Smooth muscle cell (in vitro differentiated cells): ENCODE data around the gene TTI1. TPM values are rescaled to one million over a fixed set of nuclear protein-coding genes. Genes with fewer than 3 reads are reported as not detected.
"Not testable (repeated sequence)": the region's sequence is repeated elsewhere in the genome, so short reads cannot be mapped to it uniquely, and the experiment has no call there.

Experiments
- DNase-seq: peaks from one replicate; lab custom pipeline; 2025; ENCODE audit not compliant: unreplicated experiment; lab: John Stamatoyannopoulos, UW
- H2AFZ ChIP-seq: fragments of 200-600 bp; sonication (generic); 2 replicates; pipeline ENCODE4 v1.6.0; 2016; ENCODE audit warnings: antibody characterized with exemption, low read depth, mild to moderate bottlenecking
- H3F3A ChIP-seq: fragments of 200-600 bp; sonication (generic); 2 replicates; pipeline ENCODE4 v1.6.0; 2017; ENCODE audit warnings: antibody characterized with exemption, low read depth
- H3K27ac ChIP-seq: fragments of 200-600 bp; sonication (generic); 2 replicates; pipeline ENCODE4 v1.5.1; 2016; ENCODE audit warnings: low read depth, mild to moderate bottlenecking
- H3K27me3 ChIP-seq: fragments of 200-600 bp; sonication (generic); 2 replicates; pipeline ENCODE4 v1.6.1; 2016; ENCODE audit warnings: low read depth, mild to moderate bottlenecking
- H3K36me3 ChIP-seq: fragments of 200-600 bp; sonication (generic); 2 replicates; pipeline ENCODE4 v1.5.1; 2016; ENCODE audit warnings: low read depth
- H3K4me1 ChIP-seq: fragments of 200-600 bp; sonication (generic); 2 replicates; pipeline ENCODE4 v1.5.1; 2016; ENCODE audit warnings: low read depth
- H3K4me2 ChIP-seq: fragments of 200-600 bp; sonication (generic); 2 replicates; pipeline ENCODE4 v1.6.0; 2016; ENCODE audit warnings: mild to moderate bottlenecking
- H3K4me3 ChIP-seq: fragments of 200-600 bp; sonication (generic); 2 replicates; pipeline ENCODE4 v1.5.1; 2016; ENCODE audit warnings: mild to moderate bottlenecking
- H3K79me2 ChIP-seq: fragments of 200-600 bp; sonication (generic); 2 replicates; pipeline ENCODE4 v1.6.0; 2016; ENCODE audit warnings: low read depth, mild to moderate bottlenecking
- H3K9ac ChIP-seq: fragments of 200-600 bp; sonication (generic); 2 replicates; pipeline ENCODE4 v1.6.0; 2016; ENCODE audit warnings: low read depth
- H3K9me3 ChIP-seq: fragments of 200-600 bp; sonication (generic); replicated peaks from 2 replicates; pipeline ENCODE4 v1.5.1; 2016; ENCODE audit warnings: low read depth
- H4K20me1 ChIP-seq: fragments of 200-600 bp; sonication (generic); 2 replicates; pipeline ENCODE4 v1.6.0; 2016; ENCODE audit warnings: low read depth
- WGBS: methylation state at CpG from one replicate; pipeline ENCODE4 v1.1.7; 2016; ENCODE audit warnings: low lambda C conversion rate; 5-methylcytosine and 5-hydroxymethylcytosine counted together
- polyA plus RNA-seq: library from polyadenylated mRNA; unstranded; fragments of >200 nt; fragmentation: Nextera tagmentation; extraction: Ambion mirVana; gene quantifications from 2 replicates; pipeline ENCODE4 v1.2.1, GENCODE V29; 2016
- total RNA-seq: library from RNA; depleted of rRNA; stranded (reverse); fragments of >200 nt; gene quantifications from 2 replicates; pipeline ENCODE4 v1.2.3, GENCODE V29; 2014
- TF ChIP-seq, protein P1 (sequence below): fragments of 200-600 bp; sonication (generic); IDR thresholded peaks from 2 replicates; pipeline ENCODE4 v1.5.1; 2017; ENCODE audit warnings: borderline replicate concordance, mild to moderate bottlenecking, antibody characterized with exemption; ENCODE audit not compliant: insufficient read depth, poor library complexity, severe bottlenecking

The TTI1 gene
- total and polyA plus RNA-seq, 2 experiments from 2014 or later: 17.0 to 20.0 TPM

- no peak overlapping the region for H3K4me2 ChIP-seq
- no peak overlapping the region for H3K9ac ChIP-seq
- 100% methylated on average over 1 of the region's 1 CpG for WGBS
- peaks cover 22% of the 10 kb centered on the region for H4K20me1 ChIP-seq
- no peak overlapping the region for H3K4me3 ChIP-seq
- no peaks in the 10 kb centered on the region for H3K4me1 ChIP-seq
- peaks cover 10% of the 10 kb centered on the region for H3F3A ChIP-seq
- peaks cover 68% of the 10 kb centered on the region for H3K79me2 ChIP-seq
- no peak for DNase-seq
- no peak overlapping the region for H2AFZ ChIP-seq
- H3K36me3 ChIP-seq: peaks cover 23% of the 10 kb centered on the region
- TF ChIP-seq, protein P1, sequence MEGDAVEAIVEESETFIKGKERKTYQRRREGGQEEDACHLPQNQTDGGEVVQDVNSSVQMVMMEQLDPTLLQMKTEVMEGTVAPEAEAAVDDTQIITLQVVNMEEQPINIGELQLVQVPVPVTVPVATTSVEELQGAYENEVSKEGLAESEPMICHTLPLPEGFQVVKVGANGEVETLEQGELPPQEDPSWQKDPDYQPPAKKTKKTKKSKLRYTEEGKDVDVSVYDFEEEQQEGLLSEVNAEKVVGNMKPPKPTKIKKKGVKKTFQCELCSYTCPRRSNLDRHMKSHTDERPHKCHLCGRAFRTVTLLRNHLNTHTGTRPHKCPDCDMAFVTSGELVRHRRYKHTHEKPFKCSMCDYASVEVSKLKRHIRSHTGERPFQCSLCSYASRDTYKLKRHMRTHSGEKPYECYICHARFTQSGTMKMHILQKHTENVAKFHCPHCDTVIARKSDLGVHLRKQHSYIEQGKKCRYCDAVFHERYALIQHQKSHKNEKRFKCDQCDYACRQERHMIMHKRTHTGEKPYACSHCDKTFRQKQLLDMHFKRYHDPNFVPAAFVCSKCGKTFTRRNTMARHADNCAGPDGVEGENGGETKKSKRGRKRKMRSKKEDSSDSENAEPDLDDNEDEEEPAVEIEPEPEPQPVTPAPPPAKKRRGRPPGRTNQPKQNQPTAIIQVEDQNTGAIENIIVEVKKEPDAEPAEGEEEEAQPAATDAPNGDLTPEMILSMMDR: no peak
- H3K27ac ChIP-seq: no peak overlapping the region
- H3K27me3 ChIP-seq: no peaks in the 10 kb centered on the region
- peaks cover 16% of the 10 kb centered on the region for H3K9me3 ChIP-seq
Measured at GRCh38 chr20:38017959-38018358, 15.3 kb downstream of the TTI1 start.

DNA sequence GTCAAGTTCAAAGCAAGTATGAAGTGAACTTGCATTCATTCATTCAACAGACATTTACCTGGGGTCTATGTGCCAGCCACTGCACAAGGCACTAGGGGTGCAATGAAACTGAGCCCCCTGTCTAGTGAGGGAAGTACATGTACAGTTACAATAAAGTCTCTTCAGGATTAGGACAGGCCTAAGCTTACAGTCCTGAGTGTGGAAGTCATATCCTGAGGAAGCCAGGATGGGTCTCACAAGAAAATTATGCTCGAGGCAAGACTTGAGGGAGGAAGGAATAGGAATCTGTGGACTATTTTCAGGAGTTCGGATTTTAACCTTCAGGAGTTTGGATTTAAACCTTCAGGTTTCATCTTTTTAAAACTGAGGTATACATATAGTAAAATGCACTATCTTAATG lies 19.4 kb downstream of the TTI1 start:
- no peaks in the 10 kb centered on the region for H3K27me3 ChIP-seq
- no peak for DNase-seq
- peaks cover 44% of the 10 kb centered on the region for H4K20me1 ChIP-seq
- H3K4me3 ChIP-seq: no peak overlapping the region
- H3K27ac ChIP-seq: no peak overlapping the region
- H3K79me2 ChIP-seq: peaks cover 31% of the 10 kb centered on the region
- WGBS: 73% methylated on average over 2 of the region's 2 CpGs
- H3K9me3 ChIP-seq: peaks cover 16% of the 10 kb centered on the region
- no peak overlapping the region for H3K4me2 ChIP-seq
- H3K4me1 ChIP-seq: no peaks in the 10 kb centered on the region
- TF ChIP-seq, protein P1: no peak
- peaks cover 18% of the 10 kb centered on the region for H3K36me3 ChIP-seq
- peaks cover 4% of the 10 kb centered on the region for H3F3A ChIP-seq
- H3K9ac ChIP-seq: no peak overlapping the region
- H2AFZ ChIP-seq: no peak overlapping the region

GRCh38 chr20:38012332-38012731 lies 20.9 kb downstream of the TTI1 start:
- Histone ChIP-seq H3F3A (peaks cover 4% of the 10 kb centered on the region), H2AFZ (no peak overlapping the region), H3K9ac (no peak overlapping the region), H3K27ac (no peak overlapping the region), H3K4me3 (no peak overlapping the region), H3K4me2 (no peak overlapping the region), H3K79me2 (peaks cover 20% of the 10 kb centered on the region), H3K27me3 (no peaks in the 10 kb centered on the region), H3K9me3 (peaks cover 4% of the 10 kb centered on the region), H3K36me3 (peaks cover 3% of the 10 kb centered on the region), H4K20me1 (peaks cover 57% of the 10 kb centered on the region), H3K4me1 (no peaks in the 10 kb centered on the region)
- WGBS: 98% methylated on average over 8 of the region's 8 CpGs
- no peak for DNase-seq
- TF ChIP-seq, protein P1: no peak

DNA sequence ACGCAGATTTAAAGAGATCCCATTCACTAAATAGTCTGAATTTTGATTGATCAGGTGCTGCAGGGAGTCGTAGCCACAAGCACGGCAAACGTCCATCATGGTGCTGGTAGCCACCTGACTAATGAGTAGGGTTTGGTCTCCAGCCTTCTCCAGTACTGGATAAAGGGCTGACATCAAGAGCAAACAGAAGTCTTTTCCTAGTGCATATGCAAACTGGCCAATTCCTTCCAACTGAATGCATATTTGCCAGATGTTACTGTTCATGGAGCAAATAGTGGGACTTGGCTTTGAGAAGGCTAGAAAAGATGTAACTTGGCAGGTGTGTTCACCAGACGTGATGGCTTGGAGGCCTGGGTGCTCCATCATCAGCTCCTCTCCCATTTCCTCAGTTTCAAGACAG lies 21.6 kb downstream of the TTI1 start:
- Histone ChIP-seq H3K27me3 (no peaks in the 10 kb centered on the region), H3K4me2 (no peak overlapping the region), H3K36me3 (no peaks in the 10 kb centered on the region), H3K79me2 (peaks cover 16% of the 10 kb centered on the region), H3K9ac (no peak overlapping the region), H3K27ac (no peak overlapping the region), H2AFZ (no peak overlapping the region), H4K20me1 (peaks cover 59% of the 10 kb centered on the region), H3K4me3 (no peak overlapping the region), H3K4me1 (no peaks in the 10 kb centered on the region), H3K9me3 (no peaks in the 10 kb centered on the region), H3F3A (peaks cover 4% of the 10 kb centered on the region)
- WGBS: 98% methylated on average over 5 of the region's 5 CpGs
- DNase-seq: no peak
- TF ChIP-seq, protein P1: no peak

GRCh38 chr20:38009416-38009815 lies 23.8 kb downstream of the TTI1 start:
- whole genome bisulfite sequencing: 96% methylated on average over 5 of the region's 5 CpGs
- H3K79me2 ChIP-seq, DNase-seq, H3K9me3 ChIP-seq, H3K36me3 ChIP-seq, H3K27me3 ChIP-seq, H3K4me2 ChIP-seq, H3F3A ChIP-seq, H3K27ac ChIP-seq, H3K9ac ChIP-seq, H3K4me3 ChIP-seq, H3K4me1 ChIP-seq, H2AFZ ChIP-seq: not testable (repeated sequence)
- H4K20me1 ChIP-seq: peaks cover 66% of the 10 kb centered on the region
